Tibial nerve (tissue), 3 donors: ENCODE measurements around the gene NOCT.
"Not testable (repeated sequence)": the region's sequence is repeated elsewhere in the genome, so short reads cannot be mapped to it uniquely, and the experiment has no call there.

ENCODE experiments used
- POLR2A ChIP-seq, 2 donors: fragments of 450-650 bp; IDR thresholded peaks; one replicate each; pipeline ENCODE4 v1.6.1; 2017; ENCODE audit warnings: antibody characterized with exemption in 2 of 2, mild to moderate bottlenecking in 2 of 2, moderate library complexity in 2 of 2
- TF ChIP-seq, protein P1 (sequence below), 5 experiments: fragments of 200-600 bp in 3 of 5; fragments of 450-650 bp in 2 of 5; sonication (generic) in 3 of 5; IDR thresholded peaks; one replicate each; pipeline ENCODE4 v1.5.1; 2016 to 2019; ENCODE audit warnings: antibody characterized with exemption in 5 of 5, mild to moderate bottlenecking in 3 of 5, moderate library complexity in 2 of 5

DNA sequence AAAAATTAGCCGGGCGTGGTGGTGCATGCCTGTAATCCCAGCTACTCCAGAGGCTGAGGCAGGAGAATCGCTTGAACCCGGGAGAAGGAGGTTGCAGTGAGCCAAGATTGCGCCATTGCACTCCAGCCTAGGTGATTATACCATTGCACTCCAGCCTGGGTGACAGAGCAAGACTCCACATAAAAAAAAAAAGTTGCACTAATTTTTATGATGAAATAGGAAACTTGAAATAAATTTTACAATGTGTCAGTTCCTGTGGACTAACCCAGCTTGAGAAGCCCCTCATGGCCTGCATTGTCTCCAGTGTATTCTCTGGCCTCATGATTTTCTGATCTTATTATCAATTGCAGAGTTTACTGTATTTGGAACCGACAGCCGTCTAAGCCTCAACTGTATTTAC lies 14.2 kb upstream of the NOCT start:
- TF ChIP-seq, protein P1, sequence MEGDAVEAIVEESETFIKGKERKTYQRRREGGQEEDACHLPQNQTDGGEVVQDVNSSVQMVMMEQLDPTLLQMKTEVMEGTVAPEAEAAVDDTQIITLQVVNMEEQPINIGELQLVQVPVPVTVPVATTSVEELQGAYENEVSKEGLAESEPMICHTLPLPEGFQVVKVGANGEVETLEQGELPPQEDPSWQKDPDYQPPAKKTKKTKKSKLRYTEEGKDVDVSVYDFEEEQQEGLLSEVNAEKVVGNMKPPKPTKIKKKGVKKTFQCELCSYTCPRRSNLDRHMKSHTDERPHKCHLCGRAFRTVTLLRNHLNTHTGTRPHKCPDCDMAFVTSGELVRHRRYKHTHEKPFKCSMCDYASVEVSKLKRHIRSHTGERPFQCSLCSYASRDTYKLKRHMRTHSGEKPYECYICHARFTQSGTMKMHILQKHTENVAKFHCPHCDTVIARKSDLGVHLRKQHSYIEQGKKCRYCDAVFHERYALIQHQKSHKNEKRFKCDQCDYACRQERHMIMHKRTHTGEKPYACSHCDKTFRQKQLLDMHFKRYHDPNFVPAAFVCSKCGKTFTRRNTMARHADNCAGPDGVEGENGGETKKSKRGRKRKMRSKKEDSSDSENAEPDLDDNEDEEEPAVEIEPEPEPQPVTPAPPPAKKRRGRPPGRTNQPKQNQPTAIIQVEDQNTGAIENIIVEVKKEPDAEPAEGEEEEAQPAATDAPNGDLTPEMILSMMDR (IDR thresholded peaks at IDR 0.05), result not testable (repeated sequence)
- not testable (repeated sequence) for TF ChIP-seq POLR2A (IDR thresholded peaks at IDR 0.05)
